Nucleus accumbens (tissue), 56 donors: ENCODE data around the gene CNTN1.

Source experiments
- DNase-seq, 56 donors: peaks; one replicate each; lab custom pipeline; 2025; lab: John Stamatoyannopoulos, UW

Gene CNTN1

GRCh38 chr12:40760821-40761220 lies 68.6 kb downstream of the CNTN1 start:
- no peak for DNase-seq

DNA sequence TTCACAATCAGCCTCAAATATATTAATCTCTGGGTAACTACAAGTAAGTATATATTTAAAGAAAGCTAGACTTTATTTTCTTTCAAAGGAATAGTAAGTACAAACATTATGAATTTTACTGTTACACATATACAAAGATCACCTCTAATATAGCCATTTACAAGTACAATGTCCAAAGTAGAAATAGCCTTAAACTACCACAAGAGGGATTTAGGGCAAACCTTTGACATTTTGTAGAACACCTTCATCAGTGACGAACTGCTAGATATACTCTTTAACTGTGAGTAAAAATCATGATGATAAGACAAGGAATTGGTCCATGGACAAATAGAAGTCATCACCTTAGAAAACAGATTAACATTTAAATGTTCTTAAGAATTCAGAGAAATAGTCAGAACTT lies 69.8 kb downstream of the CNTN1 start:
- no peak for DNase-seq

DNA sequence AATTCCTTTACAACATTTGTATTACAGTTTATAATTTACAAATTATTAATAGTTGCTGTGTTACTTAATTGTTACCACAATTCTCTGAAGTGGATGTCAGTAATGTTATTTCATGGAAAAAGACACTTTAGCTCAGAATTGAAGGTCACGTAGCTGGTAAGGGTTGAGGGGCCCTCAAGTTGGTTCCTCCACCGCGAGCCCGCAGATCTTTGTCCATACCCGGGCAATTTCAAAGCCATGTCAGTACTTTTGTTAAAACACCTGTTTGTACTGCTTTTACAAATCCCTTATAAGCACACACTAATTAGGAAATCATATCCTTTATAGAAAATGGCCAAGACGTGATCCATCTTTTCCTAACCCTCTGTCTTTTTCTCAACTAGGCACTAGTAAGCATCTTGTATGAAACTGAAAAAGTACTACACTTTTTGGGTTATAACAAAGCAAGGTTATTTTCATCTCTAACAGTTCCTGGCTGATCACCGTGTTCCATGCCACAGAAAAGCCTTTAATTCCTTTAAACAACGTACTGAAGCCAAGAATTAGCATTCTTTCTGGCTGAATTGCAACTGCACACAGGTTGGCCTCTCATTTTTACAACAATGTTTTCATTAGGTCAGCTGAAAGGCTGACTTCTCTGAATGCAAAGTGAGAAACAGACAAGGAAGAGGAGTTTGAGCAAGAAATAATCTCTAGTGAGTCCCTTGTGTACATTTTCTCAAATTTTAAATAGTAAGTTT lies 76.1 kb downstream of the CNTN1 start:
- no peak for DNase-seq

- DNase-seq = no peak
These were observed 77.6 kb downstream of the CNTN1 start for GRCh38 chr12:40769846-40770245.

DNA sequence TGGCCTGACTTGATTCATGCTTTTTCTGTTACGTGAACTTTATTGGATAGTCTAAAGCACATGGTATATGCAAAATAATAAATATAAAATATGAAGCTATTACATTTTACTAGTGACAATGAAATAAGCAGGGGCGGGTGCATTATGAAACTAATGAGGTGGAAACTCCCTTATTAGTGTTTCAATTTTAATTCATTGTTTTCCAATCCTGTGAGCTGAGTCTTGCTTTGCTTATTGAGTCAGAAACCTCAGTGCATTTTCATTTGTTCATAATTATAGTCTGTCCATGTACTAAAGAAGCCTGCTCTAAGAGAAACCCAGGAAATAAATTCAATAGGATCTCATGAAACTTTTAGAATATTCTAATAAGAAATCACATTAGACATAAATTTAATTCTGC lies 78.5 kb downstream of the CNTN1 start:
- DNase-seq = no peak

DNA sequence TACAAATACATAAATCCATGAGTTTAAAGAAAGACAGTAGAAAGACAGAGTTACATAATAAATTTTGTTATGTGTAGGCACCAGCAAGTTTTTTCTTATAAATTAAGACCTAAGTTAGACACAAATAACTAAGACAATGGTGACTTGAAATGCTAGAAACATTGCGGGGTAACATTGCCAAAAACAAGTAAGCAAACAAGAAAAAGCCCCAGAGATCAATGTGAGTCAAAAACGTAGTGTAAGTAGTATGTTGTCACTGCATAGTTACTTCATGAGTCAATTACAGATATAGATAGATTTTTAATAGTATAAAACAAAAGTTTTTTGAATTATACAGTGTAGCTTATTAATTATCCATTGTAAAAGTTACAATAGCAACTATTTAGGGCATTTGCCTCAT lies 83.4 kb downstream of the CNTN1 start:
- no peak for DNase-seq

GRCh38 chr12:40784102-40784501 lies 91.9 kb downstream of the CNTN1 start:
- no peak for DNase-seq

- DNase-seq = no peak
These were observed 96.0 kb downstream of the CNTN1 start for GRCh38 chr12:40788276-40788675.

GRCh38 chr12:40792792-40793386 lies 100.7 kb downstream of the CNTN1 start:
- no peak for DNase-seq

DNA sequence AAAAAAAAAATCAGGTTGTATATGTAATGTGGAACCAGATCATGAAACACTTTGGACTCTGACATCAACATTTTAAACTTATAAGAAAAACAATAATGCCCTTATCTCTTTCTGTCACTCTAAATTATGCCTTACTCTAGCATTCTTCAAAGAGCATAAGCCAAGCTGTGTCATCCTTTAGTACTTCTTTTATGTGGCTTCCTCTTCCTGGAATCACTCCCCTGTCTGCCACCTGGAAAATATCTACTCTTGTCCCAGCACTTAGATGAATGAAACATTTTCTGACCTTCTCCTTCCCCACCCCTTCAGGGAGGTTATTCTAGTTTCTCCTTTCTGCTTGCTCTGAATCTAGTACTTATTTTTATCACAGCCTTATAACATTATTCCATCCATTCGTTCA lies 101.2 kb downstream of the CNTN1 start:
- no peak for DNase-seq

DNA sequence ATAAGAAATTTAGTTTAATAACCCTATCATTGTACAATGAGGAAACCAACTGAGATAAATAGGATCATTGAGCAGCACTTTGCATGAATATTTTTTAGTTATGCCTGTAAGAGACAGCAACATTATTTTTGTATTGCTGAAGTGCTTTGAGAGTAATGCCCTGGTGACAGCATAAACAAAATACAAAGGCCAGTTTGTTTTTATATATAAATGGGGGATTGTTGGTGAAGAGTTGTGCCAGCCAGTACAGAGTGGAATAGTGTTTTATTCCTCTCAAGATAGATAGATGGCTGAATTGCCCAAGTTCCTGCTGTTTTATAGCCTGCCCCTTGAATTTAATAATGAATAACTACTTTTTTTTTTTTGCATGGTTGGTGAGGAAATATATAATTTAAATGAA lies 101.8 kb downstream of the CNTN1 start:
- DNase-seq = peak in 1 of 56 donors; percentile 3

GRCh38 chr12:40801082-40801481 lies 108.8 kb downstream of the CNTN1 start:
- no peak for DNase-seq

DNA sequence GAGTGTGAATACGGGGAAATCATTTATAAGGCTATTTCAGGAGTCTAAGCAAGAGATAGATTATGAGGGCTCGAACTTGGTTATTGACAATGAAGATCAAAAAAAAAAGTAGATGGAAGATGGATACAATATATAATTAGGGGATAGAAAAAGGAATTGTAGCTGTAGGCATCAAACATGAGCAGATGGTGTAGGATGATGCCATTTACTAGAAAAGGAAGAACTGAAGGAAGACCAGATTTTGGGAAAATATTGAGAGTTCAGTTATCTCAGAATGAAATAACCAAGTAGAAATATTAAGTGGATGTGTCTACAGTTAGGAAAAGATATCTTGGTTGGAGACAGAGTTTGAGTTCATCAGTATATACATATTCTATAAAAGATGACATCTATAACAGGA lies 109.6 kb downstream of the CNTN1 start:
- no peak for DNase-seq

DNA sequence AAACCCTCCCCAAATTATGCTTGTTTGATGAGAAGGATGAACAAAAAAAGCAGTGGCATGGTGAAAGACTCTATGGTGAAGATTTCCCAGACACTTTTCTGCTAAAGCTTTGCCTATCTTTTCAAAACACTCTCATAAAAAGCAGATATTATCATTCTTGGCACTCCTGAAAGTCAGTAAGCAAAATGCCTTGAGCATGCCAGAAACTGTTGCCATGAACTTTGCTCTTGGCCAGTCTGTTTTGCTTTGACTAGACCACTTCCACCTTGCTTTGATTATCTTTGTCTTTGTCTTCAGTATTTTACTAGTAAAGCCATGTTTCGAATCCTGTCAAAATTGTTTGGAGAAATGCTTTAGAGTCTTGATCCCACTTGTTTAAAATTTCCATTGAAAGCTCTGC lies 110.4 kb downstream of the CNTN1 start:
- DNase-seq = no peak

GRCh38 chr12:40819436-40820108 lies 127.3 kb downstream of the CNTN1 start:
- DNase-seq = peak in 8 of 56 donors; percentile 3 to 47 (median 10)

- no peak for DNase-seq
These were observed 128.7 kb downstream of the CNTN1 start for GRCh38 chr12:40820794-40821484.

DNA sequence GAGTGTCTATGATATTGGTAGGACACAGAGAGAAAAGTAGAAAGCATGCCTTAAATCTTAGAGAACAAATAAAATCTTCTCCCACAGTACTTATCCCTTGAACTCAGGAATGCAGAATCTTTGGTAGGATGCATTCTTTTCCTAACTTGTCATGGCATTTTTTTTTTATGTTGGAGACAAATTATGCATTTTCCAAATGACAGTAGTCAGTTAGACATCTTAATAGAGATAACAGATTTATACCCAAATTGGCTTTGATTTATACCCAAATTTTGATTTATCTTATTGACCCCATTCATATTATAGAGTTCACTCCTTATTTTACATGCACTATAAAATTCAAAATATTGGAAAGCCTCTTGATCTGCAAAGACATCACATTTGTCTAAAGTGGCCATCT lies 132.9 kb downstream of the CNTN1 start:
- no peak for DNase-seq

DNA sequence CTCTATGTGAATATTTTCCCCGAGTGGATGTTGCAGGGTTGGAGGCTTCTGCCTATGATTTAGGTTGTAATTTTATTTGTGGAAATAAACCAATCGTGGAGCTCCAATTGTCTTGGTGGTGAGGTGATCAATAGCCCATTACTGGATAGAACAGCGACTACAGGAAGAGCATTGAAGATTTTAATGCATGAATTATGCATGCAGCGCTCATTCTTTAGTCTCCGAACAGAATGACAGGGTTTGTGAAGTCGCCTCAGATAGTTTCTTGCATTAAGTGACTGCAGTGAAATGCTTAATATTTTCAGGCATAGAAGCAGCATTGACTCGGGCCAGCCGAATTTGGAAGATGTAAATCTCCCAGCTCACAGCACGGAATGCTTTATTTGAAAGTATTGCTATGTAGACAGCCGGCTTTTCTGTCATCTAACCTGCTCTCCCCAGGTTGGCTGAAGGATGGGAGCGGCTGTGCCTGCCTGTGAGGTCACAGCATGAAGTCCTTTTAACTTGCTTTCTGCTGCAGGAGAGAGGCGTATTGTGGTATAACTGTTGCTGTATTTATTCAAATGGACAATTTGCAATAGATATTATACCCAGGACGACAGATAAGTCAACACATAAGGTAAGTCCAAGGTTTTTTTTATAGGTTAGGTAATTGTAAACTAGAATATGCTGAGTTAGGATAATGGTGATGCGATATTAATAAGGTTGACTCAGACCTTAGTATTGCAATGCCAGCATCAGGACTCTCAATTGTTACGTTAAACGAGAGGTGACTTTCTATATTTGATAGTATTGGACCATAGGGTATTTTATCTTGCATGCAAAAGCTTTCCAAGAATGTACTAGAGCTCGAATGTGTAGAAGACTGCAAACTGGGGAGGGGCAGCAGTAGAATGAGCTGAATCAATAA lies 135.7 kb downstream of the CNTN1 start:
- DNase-seq = peak in 1 of 56 donors; percentile 24

DNA sequence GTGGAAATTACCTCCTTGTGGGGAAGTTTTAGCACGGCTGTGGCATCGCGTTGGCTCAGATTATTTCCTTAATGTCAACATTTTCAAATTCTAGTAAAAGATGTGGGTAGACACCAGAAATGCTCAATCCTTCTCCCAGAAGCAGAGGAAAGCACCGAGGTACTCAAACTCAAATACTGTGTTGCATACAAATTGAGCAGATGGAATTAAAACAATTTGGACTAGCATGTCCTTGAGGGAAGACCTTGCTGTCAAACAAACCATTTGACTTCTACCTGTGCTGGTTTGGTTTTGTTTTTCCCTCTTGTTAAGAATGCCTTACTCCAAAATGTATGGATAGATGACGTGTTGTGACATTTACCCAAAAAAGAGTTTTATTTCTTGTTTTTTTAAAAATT lies 136.4 kb downstream of the CNTN1 start:
- DNase-seq = peak in 2 of 56 donors; percentile 0 to 14

- DNase-seq = no peak
These were observed 137.5 kb downstream of the CNTN1 start for GRCh38 chr12:40829738-40830144.
